Non-pigmented ciliary epithelial cell (primary cell): ENCODE data around the gene EFHC2.

Experiments
- DNase-seq: peaks from one replicate; pipeline ENCODE4 v3.0.0-alpha.2; 2010; ENCODE audit warnings: low read depth

EFHC2 gene

GRCh38 chrX:44152852-44153251 is 190.6 kb downstream of the EFHC2 start:
- DNase-seq, result no peak

- DNase-seq, result no peak
Measured at GRCh38 chrX:44147130-44147529, 196.3 kb downstream of the EFHC2 start.

GRCh38 chrX:44144177-44144945 is 199.1 kb downstream of the EFHC2 start:
- DNase-seq, result no peak

GRCh38 chrX:44143061-44143602 is 200.3 kb downstream of the EFHC2 start:
- no peak for DNase-seq

- DNase-seq, result no peak
Measured at GRCh38 chrX:44130189-44130588, 213.3 kb downstream of the EFHC2 start.

- no peak for DNase-seq
Measured at GRCh38 chrX:44113337-44113736, 230.1 kb downstream of the EFHC2 start.

- no peak for DNase-seq
Measured at GRCh38 chrX:44106864-44107263, 236.6 kb downstream of the EFHC2 start.

GRCh38 chrX:44105228-44105913 is 238.1 kb downstream of the EFHC2 start:
- DNase-seq, result no peak

GRCh38 chrX:44104699-44105098 is 238.8 kb downstream of the EFHC2 start:
- no peak for DNase-seq

- DNase-seq, result no peak
Measured at GRCh38 chrX:44101281-44101680, 242.2 kb downstream of the EFHC2 start.

GRCh38 chrX:44099366-44099765 is 244.1 kb downstream of the EFHC2 start:
- DNase-seq, result no peak
